ENCODE measurements around the gene CRYBA2.

Gene CRYBA2

DNA sequence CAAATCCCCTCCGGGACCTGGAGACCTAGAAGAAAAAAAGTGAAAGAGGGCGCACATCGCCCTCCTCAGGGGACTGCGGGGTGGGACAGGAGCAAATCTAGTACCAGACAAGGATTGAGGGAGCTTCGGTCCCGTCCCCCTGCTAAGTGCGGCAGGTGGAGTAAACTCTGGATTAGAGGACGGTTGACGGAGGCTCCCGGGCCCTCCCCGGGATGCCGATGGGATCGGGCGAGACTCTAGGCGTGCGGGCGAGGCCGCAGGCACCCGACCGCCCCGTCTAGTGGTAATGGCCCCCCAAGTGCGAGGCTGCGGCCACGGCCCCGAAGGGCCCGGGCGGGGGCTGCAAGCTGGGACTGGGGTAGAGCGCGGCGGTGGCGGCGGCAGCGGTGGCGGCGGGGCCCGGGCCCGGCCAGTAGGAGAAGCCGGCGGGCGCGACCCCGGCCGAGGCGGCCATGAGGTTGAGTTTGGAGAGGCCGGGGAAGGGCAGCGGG, 11.8 kb downstream of the CRYBA2 start:
- DNase-seq = no peak

DNA sequence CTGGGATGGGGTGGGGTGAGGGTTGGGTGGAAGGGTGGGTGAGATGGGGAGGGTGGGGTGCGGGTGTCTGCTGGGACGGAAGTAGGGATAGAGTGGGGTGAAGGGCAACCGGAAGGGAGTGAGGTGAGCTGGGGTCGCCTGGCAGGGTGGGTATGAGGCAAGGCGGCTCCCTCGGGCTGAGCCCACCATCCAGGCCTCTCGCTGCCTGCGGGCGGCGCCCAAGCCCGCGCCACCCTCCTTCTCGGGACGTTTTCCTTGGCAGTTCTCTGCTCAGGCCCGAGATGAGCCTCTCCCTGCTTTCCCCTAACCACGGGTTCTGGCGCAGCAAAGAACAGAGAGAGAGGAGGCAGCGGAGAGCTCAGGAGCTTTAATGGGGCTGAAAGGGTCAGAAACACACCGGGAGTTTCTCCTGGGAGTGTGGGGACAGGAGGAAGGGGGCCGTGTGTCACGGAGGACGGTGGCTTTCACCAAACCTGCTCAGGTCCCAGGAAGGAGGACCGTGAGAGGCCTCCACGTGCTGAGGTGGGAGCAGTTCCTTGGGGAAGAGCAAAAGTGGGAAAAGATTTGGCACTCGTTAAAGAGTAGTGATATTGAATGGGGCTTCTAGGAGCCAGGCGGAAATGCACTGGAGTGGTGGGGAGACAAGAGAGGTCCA, 12.4 kb downstream of the CRYBA2 start:
- DNase-seq = no peak

DNA sequence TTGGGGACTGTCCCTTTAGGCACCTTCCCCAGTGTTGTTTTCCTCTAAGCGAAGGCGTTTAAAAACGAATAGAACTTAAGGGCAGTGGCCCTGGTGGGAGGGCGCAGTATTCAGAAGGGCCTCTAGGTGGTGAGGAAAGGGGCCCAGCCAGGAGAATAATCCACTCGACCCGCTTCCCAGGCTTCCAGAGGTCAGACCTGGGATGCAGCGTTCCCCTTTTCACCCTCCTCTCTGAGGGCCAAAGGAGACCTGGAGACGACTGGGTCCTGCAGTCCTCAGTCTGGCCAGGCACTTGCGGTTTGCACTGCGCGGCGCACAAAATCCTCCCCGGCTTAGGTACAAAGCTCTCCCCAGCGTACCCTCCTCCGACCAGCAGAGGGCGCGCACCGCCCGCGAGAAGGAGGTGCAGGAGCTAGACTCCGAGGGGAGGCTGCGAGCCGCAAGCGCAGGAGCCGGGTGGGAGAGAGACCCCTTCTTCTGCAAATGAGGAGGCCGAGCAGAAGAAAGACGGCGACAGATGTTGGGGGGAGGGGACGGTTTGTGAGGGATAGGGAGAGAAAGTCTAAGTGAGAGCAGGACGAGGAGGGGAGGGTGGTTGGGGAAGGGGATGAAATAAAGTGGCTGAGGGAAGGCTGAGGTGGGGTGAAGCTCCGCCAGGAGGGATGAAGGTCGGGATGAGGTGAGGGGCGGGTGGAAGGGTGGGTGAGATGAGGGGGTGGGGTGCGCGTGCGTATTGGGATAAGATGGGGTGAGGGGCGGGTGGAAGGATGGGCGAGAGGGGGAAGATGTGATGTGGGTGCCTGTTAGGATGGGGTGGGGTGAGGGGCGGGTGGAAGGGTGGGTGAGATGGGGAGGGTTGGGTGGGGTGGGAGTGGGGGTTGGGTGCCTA, 13.1 kb downstream of the CRYBA2 start:
- DNase-seq = peak; percentile 85

DNA sequence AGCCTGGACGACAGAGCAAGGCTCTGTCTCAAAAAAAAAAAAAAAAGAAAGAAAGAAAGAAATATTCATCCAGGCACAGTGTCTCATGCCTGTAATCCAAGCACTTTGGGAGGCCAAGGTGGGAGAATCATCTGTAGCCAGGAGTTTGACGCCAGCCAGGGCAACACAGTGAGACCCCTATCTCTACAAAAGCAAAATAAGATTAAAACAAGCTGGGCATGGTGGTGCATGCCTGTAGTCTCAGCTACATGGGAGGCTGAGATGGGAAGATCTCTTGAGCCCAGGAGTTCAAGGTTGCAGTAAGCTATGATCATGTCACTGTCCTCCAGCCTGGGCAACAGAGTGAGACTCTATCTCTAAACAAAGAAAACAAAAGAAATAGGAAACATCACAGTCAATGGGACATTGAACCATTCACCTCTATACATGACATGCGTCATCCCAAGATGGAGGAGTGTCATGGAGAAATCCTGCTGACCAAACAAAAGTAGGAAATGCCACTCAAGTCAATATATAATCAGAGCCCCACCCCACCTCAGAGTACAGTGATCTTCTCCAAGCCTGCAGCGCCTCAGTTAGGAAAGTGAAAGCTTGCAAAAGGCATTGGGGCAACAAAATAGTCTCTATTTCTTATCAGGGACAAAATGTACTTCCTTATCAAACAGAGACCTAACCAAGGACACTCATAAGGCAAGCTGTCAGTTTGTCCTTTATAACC, 18.0 kb downstream of the CRYBA2 start:
- DNase-seq = no peak

DNA sequence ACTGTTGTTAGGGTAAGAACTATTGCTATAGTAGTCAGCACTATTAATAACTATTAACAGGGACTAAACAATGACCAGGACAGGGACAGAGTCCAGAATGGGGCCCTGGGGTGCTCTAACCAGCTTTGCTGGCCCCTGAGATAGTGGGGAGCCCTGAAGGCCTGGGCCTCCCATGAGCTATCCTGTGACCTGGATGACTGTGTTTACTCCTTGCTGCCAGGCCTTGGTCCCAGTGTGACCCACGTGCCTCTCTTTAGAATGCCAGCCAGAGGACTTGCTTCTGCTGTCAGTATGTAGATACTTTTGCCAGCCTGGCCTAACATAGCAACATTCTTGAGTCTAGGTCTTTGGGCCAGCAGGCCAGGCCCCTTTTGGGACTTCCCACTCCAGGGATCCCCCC, 22.3 kb downstream of the CRYBA2 start:
- no peak for DNase-seq

DNA sequence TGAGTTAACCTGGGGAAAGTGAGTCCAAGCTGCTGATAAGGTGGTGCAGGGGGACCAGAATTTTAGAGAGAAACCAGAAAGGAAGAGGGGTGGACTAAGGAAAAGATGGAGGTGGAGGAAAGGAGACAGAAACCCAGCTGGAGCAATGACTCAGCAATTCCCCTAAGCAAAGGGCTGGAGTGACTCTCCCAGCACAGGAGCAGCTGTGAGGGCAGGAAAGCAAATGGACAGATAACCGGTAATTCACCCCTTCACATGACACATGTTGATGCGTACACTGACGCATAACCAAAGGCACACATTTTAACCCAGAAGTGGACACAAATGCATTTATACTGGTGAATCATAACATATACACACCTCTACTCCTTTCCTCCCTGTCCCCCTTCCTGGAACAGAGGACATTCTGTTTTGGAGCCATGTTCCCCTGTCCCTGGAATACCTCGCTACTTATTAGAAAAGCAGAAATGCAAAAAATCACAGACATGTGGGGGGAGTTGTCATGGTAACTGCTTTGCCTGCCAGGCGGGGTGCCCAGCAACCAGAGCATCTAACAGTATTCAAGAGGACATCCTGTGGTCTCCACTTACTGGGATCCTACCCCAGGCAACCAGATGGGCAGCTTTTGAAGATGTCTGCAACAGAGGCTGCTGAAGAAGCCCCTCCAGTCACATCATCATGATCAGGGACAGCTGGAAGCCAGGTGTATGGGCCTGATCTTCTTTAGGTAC, 29.0 kb downstream of the CRYBA2 start:
- DNase-seq = no peak

DNA sequence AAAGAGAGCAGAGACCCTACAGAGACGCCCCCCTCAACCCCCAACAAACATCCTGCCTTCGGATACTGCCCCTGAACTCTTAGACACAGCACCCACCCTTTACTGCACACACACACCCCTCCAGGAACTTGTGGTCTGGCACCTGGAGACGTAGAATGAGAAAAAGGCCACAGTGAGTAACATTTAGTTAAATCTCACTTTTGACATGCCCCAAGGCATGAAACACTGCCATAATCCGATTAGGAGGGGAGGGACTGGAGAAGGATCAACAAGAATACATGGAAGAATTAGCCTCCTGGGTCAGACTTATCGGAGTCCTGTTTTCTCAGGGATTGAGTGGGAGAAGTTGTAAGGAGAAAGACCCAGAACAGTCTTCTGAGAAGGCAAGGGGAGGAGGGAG, 29.6 kb downstream of the CRYBA2 start:
- DNase-seq = no peak

DNA sequence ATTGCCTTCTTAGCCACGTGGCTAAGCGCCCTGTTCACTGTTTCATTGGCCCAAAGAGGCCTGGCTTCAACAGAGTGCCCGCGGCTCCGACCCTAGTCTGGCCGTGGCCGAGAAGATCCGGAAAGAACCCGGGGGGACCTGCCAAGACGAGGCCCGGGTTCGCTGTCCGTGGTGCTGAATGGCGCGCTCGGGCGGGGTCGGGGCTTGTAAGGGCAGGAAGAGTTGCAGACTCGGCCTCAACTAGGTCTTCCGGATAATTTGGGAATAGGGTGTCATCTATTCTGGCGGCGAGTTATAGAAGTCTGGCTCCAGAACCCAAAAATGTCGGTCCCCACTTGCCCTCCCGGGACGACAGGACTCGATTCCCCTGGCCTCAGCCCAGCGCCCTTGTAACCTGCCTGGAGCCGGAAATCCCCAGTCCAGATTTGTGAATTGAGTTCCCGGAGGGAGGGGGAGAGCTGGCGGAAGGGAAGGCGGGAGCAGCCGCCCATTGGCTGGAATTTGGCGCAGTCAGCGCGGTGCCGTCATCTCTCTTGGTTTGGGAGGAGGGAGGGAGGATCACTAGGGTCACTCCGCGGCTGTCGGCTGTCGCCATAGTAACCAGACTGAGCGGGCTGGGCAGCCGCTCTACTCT, 30.2 kb downstream of the CRYBA2 start:
- peak; percentile 45 for DNase-seq

DNA sequence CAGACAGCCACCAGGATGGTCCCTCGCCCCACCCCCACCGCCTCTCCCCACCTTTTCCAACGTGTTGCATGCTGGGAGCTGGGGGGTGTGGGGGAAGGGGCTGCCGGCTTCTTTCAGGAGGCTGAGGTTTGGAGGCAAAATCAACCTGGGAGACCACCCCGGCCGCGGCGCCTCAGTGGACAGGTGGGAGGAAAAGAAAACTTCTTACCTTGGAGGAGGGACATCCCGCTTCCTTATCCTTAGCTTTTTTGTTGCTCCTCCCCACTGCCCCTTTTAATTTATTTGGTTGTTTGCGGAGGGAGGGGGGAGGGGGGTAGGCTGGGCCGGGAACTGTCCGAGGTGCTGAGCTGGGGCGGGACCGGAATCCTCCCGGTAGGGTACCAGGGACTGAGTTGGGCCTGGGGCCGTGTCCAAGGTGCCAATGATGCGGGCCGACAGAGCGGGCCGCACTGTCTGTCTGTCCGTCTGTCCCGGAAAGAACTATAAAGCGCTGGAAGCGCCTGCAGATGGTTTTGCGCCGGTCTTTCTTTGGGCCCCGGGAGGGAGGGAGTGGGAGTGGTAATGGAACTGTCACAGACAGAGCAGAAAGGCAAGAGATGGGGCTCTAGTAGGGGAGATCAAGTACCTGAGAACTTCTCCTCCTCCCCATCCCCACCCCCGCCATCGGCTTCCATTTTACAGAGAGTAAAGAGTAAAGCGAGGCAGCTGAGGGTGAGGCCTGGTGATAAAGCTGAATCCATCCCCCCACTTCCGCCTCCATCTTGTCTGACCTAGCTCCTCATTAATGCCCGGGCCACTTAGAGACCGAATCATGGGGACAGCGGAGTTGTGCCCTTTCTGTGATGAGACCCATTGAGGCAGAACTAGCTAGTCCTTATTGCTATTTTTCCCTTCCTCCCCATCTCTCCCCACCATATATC, 31.3 kb downstream of the CRYBA2 start:
- no peak for DNase-seq

DNA sequence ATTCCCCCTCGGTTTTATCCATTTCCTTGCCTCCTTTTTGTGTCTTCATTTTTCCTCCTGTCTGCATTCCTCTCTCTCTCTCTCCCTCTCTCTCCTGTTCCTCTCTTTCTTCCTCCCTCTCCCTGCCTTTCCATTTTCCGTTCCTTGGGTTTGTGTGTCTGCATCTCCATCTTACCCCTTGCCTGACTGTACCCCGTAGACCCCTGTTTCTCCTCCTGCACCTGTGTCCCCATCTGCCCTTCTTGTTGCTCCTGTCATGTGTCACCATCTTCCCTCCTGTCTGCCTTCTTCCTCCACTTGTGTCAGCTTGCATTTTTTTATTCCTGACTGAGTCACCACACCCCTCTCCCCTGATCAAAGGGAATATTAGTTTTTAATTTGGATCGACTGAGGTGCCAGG, 32.0 kb downstream of the CRYBA2 start:
- DNase-seq = no peak

DNA sequence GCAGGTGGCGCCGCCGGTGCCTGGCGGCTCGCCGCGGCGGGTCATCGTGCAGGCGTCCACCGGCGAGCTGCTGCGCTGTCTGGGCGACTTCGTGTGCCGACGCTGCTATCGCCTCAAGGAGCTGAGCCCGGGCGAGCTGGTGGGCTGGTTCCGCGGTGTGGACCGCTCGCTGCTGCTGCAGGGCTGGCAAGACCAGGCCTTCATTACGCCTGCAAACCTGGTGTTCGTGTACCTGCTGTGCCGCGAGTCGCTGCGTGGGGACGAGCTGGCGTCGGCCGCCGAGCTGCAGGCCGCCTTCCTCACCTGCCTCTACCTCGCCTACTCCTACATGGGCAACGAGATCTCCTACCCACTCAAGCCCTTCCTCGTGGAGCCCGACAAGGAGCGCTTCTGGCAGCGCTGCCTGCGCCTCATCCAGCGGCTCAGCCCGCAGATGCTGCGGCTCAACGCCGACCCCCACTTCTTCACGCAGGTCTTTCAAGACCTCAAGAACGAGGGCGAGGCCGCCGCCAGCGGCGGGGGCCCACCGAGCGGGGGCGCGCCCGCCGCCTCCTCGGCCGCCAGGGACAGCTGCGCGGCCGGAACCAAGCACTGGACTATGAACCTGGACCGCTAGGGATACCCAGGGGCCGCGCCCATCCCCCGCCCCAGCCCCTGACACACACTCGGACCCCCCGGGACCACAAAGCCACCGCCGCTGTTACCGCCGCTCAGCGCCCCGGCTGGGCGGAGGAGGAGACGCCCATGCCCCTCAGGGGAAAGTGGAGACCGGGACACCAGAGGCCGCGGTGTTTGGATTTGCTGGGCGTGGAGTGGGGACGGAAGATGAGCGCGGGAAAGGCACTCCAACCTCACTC, 32.7 kb downstream of the CRYBA2 start:
- no peak for DNase-seq

DNA sequence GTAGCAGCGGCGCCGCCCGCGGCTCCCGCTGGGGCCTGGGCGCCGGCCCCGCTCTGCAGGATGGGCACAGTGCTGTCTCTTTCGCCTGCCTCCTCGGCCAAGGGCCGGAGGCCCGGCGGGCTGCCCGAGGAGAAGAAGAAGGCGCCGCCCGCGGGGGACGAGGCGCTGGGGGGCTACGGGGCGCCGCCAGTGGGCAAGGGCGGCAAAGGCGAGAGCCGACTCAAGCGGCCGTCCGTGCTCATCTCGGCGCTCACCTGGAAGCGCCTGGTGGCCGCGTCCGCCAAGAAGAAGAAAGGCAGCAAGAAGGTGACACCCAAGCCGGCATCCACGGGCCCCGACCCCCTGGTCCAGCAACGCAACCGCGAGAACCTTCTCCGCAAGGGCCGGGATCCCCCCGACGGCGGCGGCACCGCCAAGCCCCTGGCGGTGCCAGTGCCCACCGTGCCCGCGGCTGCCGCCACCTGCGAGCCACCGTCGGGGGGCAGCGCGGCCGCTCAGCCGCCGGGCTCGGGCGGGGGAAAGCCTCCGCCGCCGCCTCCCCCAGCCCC, 33.4 kb downstream of the CRYBA2 start:
- DNase-seq = no peak

DNA sequence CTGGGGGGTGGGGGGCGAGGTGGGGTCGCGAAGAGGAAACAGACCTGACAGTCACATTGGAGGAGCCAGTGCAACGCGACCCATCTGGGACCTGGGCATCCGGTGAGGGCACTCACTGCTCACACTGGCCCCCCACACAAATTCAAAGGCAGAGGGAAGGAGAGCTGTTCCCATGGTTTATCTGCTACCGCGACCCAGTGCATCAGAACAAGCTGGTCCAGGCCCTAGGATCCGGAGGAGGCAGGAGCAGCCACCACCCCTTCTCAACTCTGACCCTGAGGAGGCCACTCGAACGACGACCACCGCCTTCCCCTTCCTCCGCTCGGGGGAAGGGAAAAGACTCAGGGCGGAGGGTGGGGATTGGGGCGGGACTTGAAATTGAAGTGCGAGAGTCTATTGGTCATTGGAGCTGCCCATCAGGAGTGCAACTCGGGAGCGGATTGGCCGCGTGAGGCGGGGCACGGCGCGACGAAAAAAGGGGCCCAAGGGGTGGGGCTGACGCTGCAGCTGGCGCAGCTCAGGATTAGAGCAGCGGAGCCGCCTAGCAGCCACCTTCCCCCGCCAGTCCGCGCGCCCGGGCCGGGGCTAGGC, 34.0 kb downstream of the CRYBA2 start, which contains the start of gene CDK5R2:
CDK5R2 (plus strand) TSS at position 526 of the 591 bp plus-strand sequence. CDS start 155 bp downstream, outside the sequence.
- DNase-seq = peak; percentile 68

DNA sequence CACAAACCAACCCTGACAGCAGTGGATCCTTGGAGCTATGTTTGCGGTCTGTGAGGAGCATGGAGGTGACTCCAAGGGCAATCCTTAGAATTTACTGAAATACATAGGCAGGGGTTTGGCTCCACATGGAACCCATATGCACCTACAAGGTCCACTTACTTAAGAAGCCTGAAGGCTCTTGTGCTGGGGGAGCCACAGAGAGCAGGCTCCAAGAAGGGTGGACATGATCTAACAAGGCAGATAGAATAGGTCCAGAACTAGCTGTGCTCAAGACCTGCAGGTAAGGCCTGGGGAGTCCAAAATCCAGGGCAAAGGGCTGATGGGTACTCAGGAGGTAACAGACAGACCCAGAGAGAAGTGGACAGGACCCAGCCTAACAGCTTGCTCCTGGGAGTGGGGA, 34.9 kb downstream of the CRYBA2 start:
- DNase-seq = no peak

DNA sequence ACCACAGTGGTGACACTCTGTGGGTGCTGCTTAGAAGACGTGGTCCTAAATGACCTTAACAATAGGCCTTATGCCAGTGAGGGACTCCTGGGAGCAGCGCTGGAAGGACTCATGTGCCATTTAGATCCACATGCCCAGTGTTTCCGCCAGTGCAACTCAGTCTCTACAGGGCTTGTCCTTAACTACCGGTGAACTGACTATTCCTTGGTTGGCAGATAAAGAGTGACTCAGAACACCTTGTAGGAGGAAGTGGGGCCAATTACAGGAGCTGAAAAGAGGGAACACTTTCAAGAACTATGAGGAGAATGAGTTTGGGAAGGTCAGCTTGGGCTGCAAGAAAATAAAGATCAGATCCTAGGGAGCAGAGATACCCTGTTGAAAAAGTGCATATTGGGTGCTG, 35.6 kb downstream of the CRYBA2 start:
- no peak for DNase-seq

DNA sequence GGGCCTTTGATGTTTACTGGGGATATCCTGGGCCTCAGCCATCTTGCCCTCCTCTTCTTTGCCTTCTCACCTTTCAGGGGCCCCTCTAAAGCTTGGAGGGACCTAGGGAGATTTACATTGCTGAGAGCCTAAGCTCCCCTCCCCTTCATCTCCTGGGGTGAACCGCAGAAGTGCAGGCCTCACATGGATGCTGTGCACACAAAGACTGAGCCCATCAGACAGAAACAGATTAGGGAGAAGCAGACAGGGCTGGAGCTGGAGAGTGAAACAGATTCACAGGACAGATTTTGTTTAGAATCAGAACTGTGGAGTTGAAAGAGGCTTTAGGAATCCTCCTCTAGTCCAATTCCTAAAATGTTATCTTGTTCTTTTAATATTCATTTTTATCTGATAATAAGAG, 37.2 kb downstream of the CRYBA2 start:
- DNase-seq = no peak

DNA sequence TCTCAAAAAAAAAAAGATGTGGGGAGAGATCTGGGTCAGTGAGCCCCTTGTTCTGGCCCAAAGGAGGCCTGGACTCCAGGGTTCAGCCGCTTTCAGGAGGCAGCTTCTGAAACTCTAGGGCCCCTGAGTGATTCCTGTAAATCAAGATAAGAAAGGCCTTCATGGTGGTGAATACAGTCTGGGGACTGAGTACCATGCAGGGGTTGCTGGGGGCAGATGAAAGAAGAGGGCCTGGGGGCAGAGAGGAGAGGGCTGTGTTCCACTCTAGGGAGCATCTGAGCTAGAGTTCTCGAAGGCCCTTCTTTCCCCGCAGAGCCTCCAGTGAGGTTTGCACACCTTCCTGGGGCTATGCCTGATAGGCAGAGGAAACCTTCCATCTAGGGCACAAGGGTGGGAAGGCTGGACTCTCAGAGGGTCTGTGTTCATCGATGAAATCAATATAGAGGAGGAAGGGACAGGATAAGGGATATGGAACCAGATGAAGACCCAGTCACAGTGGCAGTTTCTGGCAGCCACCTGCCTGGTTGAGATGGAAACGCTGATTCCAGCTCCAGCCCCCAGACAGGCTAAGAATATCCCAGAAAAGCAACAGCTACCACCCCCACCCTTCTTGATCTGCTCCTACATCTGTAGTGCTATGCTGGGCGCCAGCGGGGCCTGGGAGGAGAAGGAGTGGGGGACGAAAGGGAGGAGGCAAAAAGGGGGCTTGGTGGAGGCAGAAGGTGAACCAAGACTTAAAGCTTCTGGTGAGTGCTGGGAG, 38.5 kb downstream of the CRYBA2 start:
- DNase-seq = no peak

DNA sequence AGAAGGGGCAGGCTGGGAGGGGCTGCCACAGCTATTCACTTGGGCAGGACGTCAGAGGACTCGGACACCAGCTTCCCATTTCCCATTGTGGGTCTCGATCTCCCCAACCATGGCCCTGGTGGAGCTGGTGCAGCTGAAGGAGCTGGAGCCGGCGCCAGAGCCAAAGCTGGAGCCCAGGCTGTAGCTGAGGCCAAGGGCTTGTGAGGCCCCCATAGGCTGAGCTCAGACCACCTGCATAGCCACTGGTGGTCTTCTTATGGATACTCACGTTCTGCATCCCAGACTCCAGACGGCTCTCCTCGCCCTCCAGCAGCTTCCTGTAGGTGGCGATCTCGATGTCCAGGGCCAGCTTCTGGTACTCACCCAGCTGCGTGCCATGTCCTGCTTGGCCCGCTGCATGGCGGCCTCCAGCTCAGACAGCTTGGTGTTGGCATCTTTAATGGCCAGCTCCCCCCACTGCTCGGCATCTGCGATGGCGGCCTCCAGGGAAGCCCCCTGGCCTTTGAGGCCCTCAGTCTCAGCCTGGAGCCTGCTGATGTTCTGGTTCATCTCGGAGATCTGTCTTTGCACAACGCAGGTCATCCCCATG, 39.8 kb downstream of the CRYBA2 start:
- no peak for DNase-seq

Data from activated CD4-positive, CD25-positive, alpha-beta regulatory T cell treated with anti-CD3 and anti-CD28 coated beads, Interleukin-2, amount 50 U/mL, for 72 hours (primary cell).